Kidney glomerular epithelial cell (primary cell): ENCODE data around the gene TIAM1.
"Not testable (repeated sequence)": the region's sequence is repeated elsewhere in the genome, so short reads cannot be mapped to it uniquely, and the experiment has no call there.

Experiments
- DNase-seq: peaks from one replicate; lab custom pipeline; 2025; lab: John Stamatoyannopoulos, UW

TIAM1 gene

GRCh38 chr21:31252091-31252490 is 92.0 kb downstream of the TIAM1 start:
- no peak for DNase-seq

- no peak for DNase-seq
These were observed 92.4 kb downstream of the TIAM1 start for GRCh38 chr21:31251686-31252085.

- DNase-seq: no peak
These were observed 95.5 kb downstream of the TIAM1 start for GRCh38 chr21:31248598-31248997.

- DNase-seq: no peak
These were observed 100.5 kb downstream of the TIAM1 start for GRCh38 chr21:31243611-31244010.

GRCh38 chr21:31236528-31236927 is 107.5 kb downstream of the TIAM1 start:
- DNase-seq: no peak

GRCh38 chr21:31235671-31236450 is 108.2 kb downstream of the TIAM1 start:
- peak; percentile 88 for DNase-seq

- DNase-seq: no peak
These were observed 109.1 kb downstream of the TIAM1 start for GRCh38 chr21:31234936-31235335.

- DNase-seq: no peak
These were observed 110.3 kb downstream of the TIAM1 start for GRCh38 chr21:31233711-31234110.

GRCh38 chr21:31232344-31232743 is 111.7 kb downstream of the TIAM1 start:
- DNase-seq: no peak

GRCh38 chr21:31230937-31231336 is 113.1 kb downstream of the TIAM1 start:
- DNase-seq: no peak

GRCh38 chr21:31228723-31229122 is 115.3 kb downstream of the TIAM1 start:
- DNase-seq: not testable (repeated sequence)

GRCh38 chr21:31225713-31226112 is 118.3 kb downstream of the TIAM1 start:
- no peak for DNase-seq

GRCh38 chr21:31222142-31222541 is 121.9 kb downstream of the TIAM1 start:
- DNase-seq: no peak

GRCh38 chr21:31221043-31221442 is 123.0 kb downstream of the TIAM1 start:
- DNase-seq: no peak

- DNase-seq: peak; percentile 26
These were observed 123.5 kb downstream of the TIAM1 start for GRCh38 chr21:31220575-31220974.

- no peak for DNase-seq
These were observed 125.0 kb downstream of the TIAM1 start for GRCh38 chr21:31218830-31219608.

GRCh38 chr21:31216206-31216605 is 127.9 kb downstream of the TIAM1 start:
- DNase-seq: no peak

GRCh38 chr21:31213787-31214186 is 130.3 kb downstream of the TIAM1 start:
- DNase-seq: no peak

GRCh38 chr21:31211836-31212235 is 132.2 kb downstream of the TIAM1 start:
- DNase-seq: no peak

GRCh38 chr21:31205412-31205811 is 138.6 kb downstream of the TIAM1 start:
- DNase-seq: no peak

GRCh38 chr21:31204801-31205200 is 139.3 kb downstream of the TIAM1 start:
- no peak for DNase-seq

- peak; percentile 21 for DNase-seq
These were observed 140.5 kb downstream of the TIAM1 start for GRCh38 chr21:31203431-31204054.

GRCh38 chr21:31201548-31201947 is 142.5 kb downstream of the TIAM1 start:
- no peak for DNase-seq
